GDM1 (cell line): ENCODE data around the gene CD93.

Experiments used
- DNase-seq: peaks from one replicate; lab custom pipeline; 2025; lab: John Stamatoyannopoulos, UW

Gene CD93

GRCh38 chr20:23120261-23120660, 34.1 kb upstream of the CD93 start:
- no peak for DNase-seq

GRCh38 chr20:23119456-23120216, 33.5 kb upstream of the CD93 start:
- no peak for DNase-seq

GRCh38 chr20:23118766-23119165, 32.6 kb upstream of the CD93 start:
- no peak for DNase-seq

GRCh38 chr20:23118144-23118543, 32.0 kb upstream of the CD93 start:
- no peak for DNase-seq

- DNase-seq = no peak
Measured at GRCh38 chr20:23117738-23118137, 31.6 kb upstream of the CD93 start.

- DNase-seq = no peak
Measured at GRCh38 chr20:23116311-23117089, 30.4 kb upstream of the CD93 start.

GRCh38 chr20:23115822-23116221, 29.7 kb upstream of the CD93 start:
- no peak for DNase-seq

GRCh38 chr20:23114448-23115082, 28.4 kb upstream of the CD93 start:
- no peak for DNase-seq

- peak; percentile 53 for DNase-seq
Measured at GRCh38 chr20:23114018-23114417, 27.9 kb upstream of the CD93 start.

GRCh38 chr20:23112595-23112994, 26.5 kb upstream of the CD93 start:
- no peak for DNase-seq

GRCh38 chr20:23111944-23112342, 25.8 kb upstream of the CD93 start:
- no peak for DNase-seq

- no peak for DNase-seq
Measured at GRCh38 chr20:23111307-23111943, 25.3 kb upstream of the CD93 start.

GRCh38 chr20:23108871-23109270, 22.7 kb upstream of the CD93 start:
- no peak for DNase-seq

- no peak for DNase-seq
Measured at GRCh38 chr20:23107466-23107865, 21.3 kb upstream of the CD93 start.

GRCh38 chr20:23106271-23106851, 20.2 kb upstream of the CD93 start:
- DNase-seq = no peak

GRCh38 chr20:23105193-23105592, 19.1 kb upstream of the CD93 start:
- DNase-seq = no peak

- peak; percentile 42 for DNase-seq
Measured at GRCh38 chr20:23103284-23104018, 17.3 kb upstream of the CD93 start.

- no peak for DNase-seq
Measured at GRCh38 chr20:23101696-23102406, 15.7 kb upstream of the CD93 start.

- no peak for DNase-seq
Measured at GRCh38 chr20:23100720-23101107, 14.6 kb upstream of the CD93 start.

- DNase-seq = no peak
Measured at GRCh38 chr20:23099791-23100719, 13.9 kb upstream of the CD93 start.
